HCT116 (cell line): Measurements from ENCODE around the gene PMEPA1. TPM values are rescaled to one million over a fixed set of nuclear protein-coding genes. Genes with fewer than 3 reads are reported as not detected.

Experiments
- ATAC-seq: fragments of 200-7000 bp; cut with Tn5 transposase; 2 replicates; pipeline ENCODE4 v1.9.1; 2020; ENCODE audit warnings: mild to moderate bottlenecking, moderate library complexity
- BruUV-seq: library from RNA; stranded (reverse); fragments of 400-500 nt; replicated peaks from 2 replicates; lab custom pipeline; 2021; lab: Mats Ljungman, UMichigan
- CTCF ChIA-PET: fragments of 300-600 bp; sonication (Branson Sonifier 250); formaldehyde crosslinking; loops from one replicate; lab custom pipeline; 2021; ENCODE audit warnings: antibody characterized with exemption; lab: Charles Lee
- POLR2A ChIA-PET: fragments of 300-600, 350-600 bp; sonication (Branson Sonifier 250); formaldehyde crosslinking; loops from one replicate; lab custom pipeline; 2021; ENCODE audit warnings: antibody characterized with exemption; lab: Charles Lee
- RAD21 ChIA-PET, 2 experiments: fragments of 300-600 bp; sonication (Branson Sonifier 250); formaldehyde crosslinking; loops; one replicate each; lab custom pipeline; 2023; ENCODE audit warnings: low total read pairs in 2 of 2; ENCODE audit not compliant: uncharacterized antibody in 2 of 2, unreplicated experiment in 2 of 2, low non-redundant PET in 1 of 2; lab: Charles Lee
- DNase-seq: peaks from one replicate; pipeline ENCODE4 v3.0.0-alpha.2; 2010; ENCODE audit warnings: low read depth, low spot score
- H2AFZ ChIP-seq: fragments of 200-600 bp; shearing (Covaris generic), sonication (generic); 2 replicates; pipeline ENCODE4 v1.6.1; 2017; ENCODE audit warnings: low read depth, mixed run types, mixed read lengths, antibody characterized with exemption, low read length; ENCODE audit not compliant: poor library complexity, severe bottlenecking
- H3K27ac ChIP-seq: 2 replicates; pipeline ENCODE4 v1.5.1; 2012; ENCODE audit warnings: low read depth, low read length
- H3K27me3 ChIP-seq: fragments of 200-600 bp; sonication (generic); 2 replicates; pipeline ENCODE4 v1.6.1; 2016; ENCODE audit warnings: mixed run types, low read length, mixed read lengths; ENCODE audit not compliant: insufficient read depth
- H3K36me3 ChIP-seq, 2 experiments: fragments of 200-500 bp in 1 of 2; fragments of 200-600 bp in 1 of 2; sonication (Bioruptor generic) in 1 of 2; sonication (generic) in 1 of 2; 2 replicates each; pipeline versions ENCODE4 v1.5.1 to v1.6.1; 2014 to 2016; ENCODE audit warnings: low read length in 2 of 2, inconsistent platforms in 1 of 2, mixed read lengths in 1 of 2, mixed run types in 1 of 2; ENCODE audit not compliant: insufficient read depth in 2 of 2, control insufficient read depth in 1 of 2
- H3K4me1 ChIP-seq, 2 experiments: fragments of 200-600 bp in 1 of 2; sonication (generic) in 1 of 2; 2 replicates each; pipeline versions ENCODE4 v1.5.1 to v1.6.1; 2012 to 2017; ENCODE audit warnings: low read length in 2 of 2, inconsistent platforms in 1 of 2, mild to moderate bottlenecking in 1 of 2, mixed read lengths in 1 of 2, mixed run types in 1 of 2, moderate library complexity in 1 of 2; ENCODE audit not compliant: insufficient read depth in 2 of 2, control insufficient read depth in 1 of 2
- H3K4me2 ChIP-seq: fragments of 200-600 bp; sonication (generic); 2 replicates; pipeline ENCODE4 v1.6.1; 2017; ENCODE audit warnings: mixed run types, low read length, mixed read lengths
- H3K4me3 ChIP-seq, 2 experiments: fragments of 200-600 bp in 1 of 2; sonication (generic) in 1 of 2; replicated peaks in 1 of 2; 2 replicates each; pipeline ENCODE4 v1.5.1; 2011 to 2016; ENCODE audit warnings: low read length in 2 of 2, control low read depth in 1 of 2, low read depth in 1 of 2, mild to moderate bottlenecking in 1 of 2, mixed read lengths in 1 of 2, mixed run types in 1 of 2
- H3K79me2 ChIP-seq: fragments of 200-600 bp; sonication (generic); 2 replicates; pipeline ENCODE4 v1.6.1; 2017; ENCODE audit warnings: mild to moderate bottlenecking, mixed run types, low read length, moderate library complexity, mixed read lengths; ENCODE audit not compliant: insufficient read depth
- H3K9ac ChIP-seq: fragments of 200-600 bp; sonication (generic); 2 replicates; pipeline ENCODE4 v1.6.1; 2016; ENCODE audit warnings: low read length, mixed read lengths
- H3K9me2 ChIP-seq: fragments of 200-600 bp; sonication (generic), shearing (Covaris generic); 2 replicates; pipeline ENCODE4 v1.6.1; 2017; ENCODE audit warnings: mixed run types, mild to moderate bottlenecking, moderate library complexity; ENCODE audit not compliant: insufficient read depth
- H3K9me3 ChIP-seq, 2 experiments: fragments of 200-500 bp in 1 of 2; fragments of 200-600 bp in 1 of 2; sonication (Bioruptor generic) in 1 of 2; sonication (generic) in 1 of 2; 2 replicates each; pipeline ENCODE4 v1.6.1; 2014 to 2017; ENCODE audit warnings: low read length in 2 of 2, mixed read lengths in 2 of 2, inconsistent platforms in 1 of 2, low read depth in 1 of 2, mild to moderate bottlenecking in 1 of 2, mixed run types in 1 of 2, moderate library complexity in 1 of 2; ENCODE audit not compliant: control insufficient read depth in 1 of 2, insufficient read depth in 1 of 2
- H4K20me1 ChIP-seq: fragments of 200-600 bp; sonication (generic), shearing (Covaris generic); 2 replicates; pipeline ENCODE4 v1.6.1; 2017; ENCODE audit warnings: mixed run types, mild to moderate bottlenecking, moderate library complexity; ENCODE audit not compliant: insufficient read depth
- CBX3 ChIP-seq: IDR thresholded peaks from 2 replicates; pipeline ENCODE4 v1.6.1; 2012; ENCODE audit warnings: low read depth
- CTCF ChIP-seq, 3 experiments: fragments of 200-600 bp in 1 of 3; sonication (generic) in 1 of 3; IDR thresholded peaks in 2 of 3; conservative IDR thresholded peaks in 1 of 3; 2 replicates each; pipeline ENCODE4 v1.5.1; 2012 to 2017; ENCODE audit warnings: low read depth in 2 of 3, low read length in 2 of 3, antibody characterized with exemption in 1 of 3, borderline replicate concordance in 1 of 3, control low read depth in 1 of 3, mild to moderate bottlenecking in 1 of 3, mixed read lengths in 1 of 3, mixed run types in 1 of 3, moderate library complexity in 1 of 3; ENCODE audit not compliant: insufficient read depth in 1 of 3
- EZH2phosphoT487 ChIP-seq: fragments of 200-600 bp; IDR thresholded peaks from 2 replicates; pipeline ENCODE4 v1.6.1; 2018; ENCODE audit warnings: antibody characterized with exemption, borderline replicate concordance
- FOSL1 ChIP-seq: IDR thresholded peaks from 2 replicates; pipeline ENCODE4 v1.6.1; 2012; ENCODE audit warnings: low read depth
- JUND ChIP-seq: IDR thresholded peaks from 2 replicates; pipeline ENCODE4 v1.6.1; 2012
- POLR2A ChIP-seq: IDR thresholded peaks from 2 replicates; pipeline ENCODE4 v1.7.0; 2011; ENCODE audit warnings: borderline replicate concordance; ENCODE audit not compliant: insufficient read depth, insufficient read length; ENCODE audit errors: extremely low read depth
- POLR2AphosphoS5 ChIP-seq: IDR thresholded peaks from 2 replicates; pipeline ENCODE4 v1.6.1; 2011; ENCODE audit warnings: mild to moderate bottlenecking, low read depth, low read length, moderate library complexity
- RAD21 ChIP-seq: IDR thresholded peaks from 2 replicates; pipeline ENCODE4 v1.6.1; 2012; ENCODE audit warnings: low read depth, mild to moderate bottlenecking
- SP1 ChIP-seq: IDR thresholded peaks from 2 replicates; pipeline ENCODE4 v1.6.1; 2012; ENCODE audit warnings: low read depth
- SRF ChIP-seq: IDR thresholded peaks from 2 replicates; pipeline ENCODE4 v1.6.1; 2012; ENCODE audit warnings: low read depth
- YY1 ChIP-seq: IDR thresholded peaks from 2 replicates; pipeline ENCODE4 v1.6.1; 2011; ENCODE audit warnings: low read length, low read depth, moderate library complexity, mild to moderate bottlenecking; ENCODE audit not compliant: insufficient replicate concordance; ENCODE audit errors: extremely low read depth
- ZFX ChIP-seq: fragments of 450-650 bp; IDR thresholded peaks from 2 replicates; pipeline ENCODE4 v1.6.1; 2017
- intact Hi-C: fragments of 100-400 bp; cut with micrococcal nuclease; formaldehyde crosslinking; loops from 2 replicates; pipeline ENCODE4 v1.10.0; 2022
- total RNA-seq: library from RNA; stranded (reverse); gene quantifications from one replicate; pipeline ENCODE4 v1.2.1, GENCODE V29; 2021; ENCODE audit not compliant: unreplicated experiment
- TF ChIP-seq, protein P1 (sequence below): IDR thresholded peaks from 2 replicates; pipeline ENCODE4 v1.6.1; 2011; ENCODE audit warnings: mild to moderate bottlenecking, low read length, moderate library complexity; ENCODE audit not compliant: insufficient replicate concordance; ENCODE audit errors: extremely low read depth

Gene PMEPA1
- total RNA-seq, 1 experiment from 2014 or later = 0.64 TPM

DNA sequence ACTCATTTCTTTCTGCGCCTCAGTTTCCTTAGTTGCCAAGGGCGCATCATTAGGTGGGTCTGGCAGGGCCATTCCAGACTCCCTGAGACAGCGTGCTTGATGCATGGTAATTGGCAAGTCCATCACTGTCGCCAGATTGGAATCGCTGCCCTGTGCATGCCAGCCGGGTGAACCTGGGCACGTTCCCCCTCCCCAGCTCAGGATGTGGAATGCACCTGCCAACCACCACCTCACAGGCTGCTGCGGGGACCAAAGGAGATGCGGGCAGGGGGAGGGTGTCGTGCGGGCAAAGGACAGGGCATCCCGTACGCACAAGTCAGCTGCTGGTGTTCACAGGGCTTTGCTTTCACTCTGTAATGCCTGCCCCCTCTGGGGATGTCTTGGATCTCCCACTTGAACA is 36.4 kb upstream of the PMEPA1 start:
- no TSS peak for BruUV-seq
- Histone ChIP-seq H3K79me2 (no peaks in the 10 kb centered on the region), H3K9me2 (no peaks in the 10 kb centered on the region), H3K9ac (no peak overlapping the region), H3K36me3 (no peaks in the 10 kb centered on the region), H4K20me1 (no peaks in the 10 kb centered on the region), H3K27me3 (peaks cover 52% of the 10 kb centered on the region), H2AFZ (no peak overlapping the region), H3K4me1 (peaks cover 9 to 11% of the 10 kb centered on the region in 2 experiments), H3K4me2 (no peak overlapping the region), H3K9me3 (no peaks in the 10 kb centered on the region), H3K4me3 (no peak overlapping the region), H3K27ac (no peak overlapping the region)
- CTCF ChIA-PET = no interaction called here
- TF ChIP-seq YY1 (no peak), ZFX (no peak), POLR2AphosphoS5 (no peak), JUND (no peak), FOSL1 (no peak), SRF (no peak), RAD21 (no peak), CBX3 (no peak), CTCF (IDR thresholded peaks at IDR 0.05 in 2 of 3, conservative IDR thresholded peaks at IDR 0.05 in 1 of 3; ENCODE audit: borderline replicate concordance in 1 of 3, insufficient read depth in 1 of 3, low read depth in 2 of 3, low read length in 2 of 3) (no peak), EZH2phosphoT487 (no peak), POLR2A (no peak)
- POLR2A ChIA-PET = no interaction called here
- intact Hi-C loops = no loop called here
- ATAC-seq = no peak
- DNase-seq = no peak
- RAD21 ChIA-PET = no interaction called here

DNA sequence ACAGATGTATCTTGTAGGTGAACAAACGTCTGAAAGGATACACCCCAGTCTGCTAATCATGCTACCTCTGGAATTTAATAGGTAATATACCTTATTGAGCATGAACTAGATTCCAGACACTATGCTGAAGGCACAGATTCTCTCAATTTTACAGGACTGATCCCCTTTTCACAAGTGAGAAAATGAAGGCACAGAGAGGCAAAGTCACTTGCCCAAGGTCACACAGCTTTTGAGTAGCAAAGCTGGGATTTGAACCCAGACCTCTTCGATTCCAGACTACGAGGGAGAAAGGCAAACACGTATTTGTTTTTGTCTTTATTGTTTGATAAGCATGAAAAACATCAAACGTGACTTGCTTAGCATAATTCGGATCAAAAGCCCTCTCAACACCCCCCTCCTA is 34.4 kb upstream of the PMEPA1 start:
- Histone ChIP-seq H4K20me1 (no peaks in the 10 kb centered on the region), H3K4me3 (no peak overlapping the region), H3K4me2 (no peak overlapping the region), H3K27ac (no peak overlapping the region), H3K9me3 (no peaks in the 10 kb centered on the region), H2AFZ (no peak overlapping the region), H3K9ac (no peak overlapping the region), H3K79me2 (no peaks in the 10 kb centered on the region), H3K27me3 (peaks cover 35% of the 10 kb centered on the region), H3K9me2 (no peaks in the 10 kb centered on the region), H3K36me3 (no peaks in the 10 kb centered on the region), H3K4me1 (peaks cover 9 to 11% of the 10 kb centered on the region in 2 experiments)
- ChIA-PET CTCF (no interaction called here), POLR2A (no interaction called here), RAD21 (no interaction called here)
- intact Hi-C loops = no loop called here
- no TSS peak for BruUV-seq
- DNase-seq = no peak
- no peak for ATAC-seq
- TF ChIP-seq RAD21 (no peak), SP1 (no peak), SRF (no peak), YY1 (no peak), CTCF (IDR thresholded peaks at IDR 0.05 in 2 of 3, conservative IDR thresholded peaks at IDR 0.05 in 1 of 3; ENCODE audit: borderline replicate concordance in 1 of 3, insufficient read depth in 1 of 3, low read depth in 2 of 3, low read length in 2 of 3) (no peak), JUND (no peak)
- TF ChIP-seq, protein P1, sequence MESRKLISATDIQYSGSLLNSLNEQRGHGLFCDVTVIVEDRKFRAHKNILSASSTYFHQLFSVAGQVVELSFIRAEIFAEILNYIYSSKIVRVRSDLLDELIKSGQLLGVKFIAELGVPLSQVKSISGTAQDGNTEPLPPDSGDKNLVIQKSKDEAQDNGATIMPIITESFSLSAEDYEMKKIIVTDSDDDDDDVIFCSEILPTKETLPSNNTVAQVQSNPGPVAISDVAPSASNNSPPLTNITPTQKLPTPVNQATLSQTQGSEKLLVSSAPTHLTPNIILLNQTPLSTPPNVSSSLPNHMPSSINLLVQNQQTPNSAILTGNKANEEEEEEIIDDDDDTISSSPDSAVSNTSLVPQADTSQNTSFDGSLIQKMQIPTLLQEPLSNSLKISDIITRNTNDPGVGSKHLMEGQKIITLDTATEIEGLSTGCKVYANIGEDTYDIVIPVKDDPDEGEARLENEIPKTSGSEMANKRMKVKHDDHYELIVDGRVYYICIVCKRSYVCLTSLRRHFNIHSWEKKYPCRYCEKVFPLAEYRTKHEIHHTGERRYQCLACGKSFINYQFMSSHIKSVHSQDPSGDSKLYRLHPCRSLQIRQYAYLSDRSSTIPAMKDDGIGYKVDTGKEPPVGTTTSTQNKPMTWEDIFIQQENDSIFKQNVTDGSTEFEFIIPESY = no peak
